DMS153 (cell line): ENCODE results near the gene PLEKHA6.
A peak's percentile ranks its signal among the peaks of the same experiment; 100 is the strongest.

ENCODE experiments used
- DNase-seq: peaks from one replicate; lab custom pipeline; 2025; lab: John Stamatoyannopoulos, UW

The PLEKHA6 gene

GRCh38 chr1:204359474-204360255, at the start of gene PLEKHA6:
Gene PLEKHA6 (minus strand): TSS chr1:204359929. CDS start chr1:204273727, 86,202 bp downstream.
- DNase-seq = peak; percentile 80

- DNase-seq = no peak
These were observed 49.4 kb upstream of the PLEKHA6 start for GRCh38 chr1:204409123-204409522.

- DNase-seq = no peak
These were observed 48.9 kb upstream of the PLEKHA6 start for GRCh38 chr1:204408602-204409001.

- no peak for DNase-seq
These were observed 48.4 kb upstream of the PLEKHA6 start for GRCh38 chr1:204408074-204408507.

- DNase-seq = no peak
These were observed 47.7 kb upstream of the PLEKHA6 start for GRCh38 chr1:204407295-204407971.

GRCh38 chr1:204406621-204407020, 46.9 kb upstream of the PLEKHA6 start:
- DNase-seq = no peak

- no peak for DNase-seq
These were observed 46.3 kb upstream of the PLEKHA6 start for GRCh38 chr1:204405988-204406387.

- no peak for DNase-seq
These were observed 44.9 kb upstream of the PLEKHA6 start for GRCh38 chr1:204404629-204405028.

GRCh38 chr1:204402391-204402790, 42.7 kb upstream of the PLEKHA6 start:
- no peak for DNase-seq

GRCh38 chr1:204401730-204402129, 42.0 kb upstream of the PLEKHA6 start:
- DNase-seq = no peak

GRCh38 chr1:204400882-204401510, 41.3 kb upstream of the PLEKHA6 start:
- no peak for DNase-seq

- peak; percentile 91 for DNase-seq
These were observed 38.7 kb upstream of the PLEKHA6 start for GRCh38 chr1:204398197-204399125.

- DNase-seq = no peak
These were observed 36.4 kb upstream of the PLEKHA6 start for GRCh38 chr1:204396015-204396583.

GRCh38 chr1:204391629-204392028, 31.9 kb upstream of the PLEKHA6 start:
- no peak for DNase-seq

- no peak for DNase-seq
These were observed 31.2 kb upstream of the PLEKHA6 start for GRCh38 chr1:204390751-204391466.

- DNase-seq = no peak
These were observed 26.0 kb upstream of the PLEKHA6 start for GRCh38 chr1:204385727-204386126.

- DNase-seq = no peak
These were observed 25.1 kb upstream of the PLEKHA6 start for GRCh38 chr1:204384636-204385352.

GRCh38 chr1:204383163-204383904, 23.6 kb upstream of the PLEKHA6 start:
- no peak for DNase-seq

- no peak for DNase-seq
These were observed 23.0 kb upstream of the PLEKHA6 start for GRCh38 chr1:204382714-204383083.
